ENCODE measurements around the gene DICER1. TPM values are rescaled to one million over a fixed set of nuclear protein-coding genes. Genes with fewer than 3 reads are reported as not detected.

Gene DICER1
- polyA plus RNA-seq, 1 donor (not counting 4 experiments of a cell fraction or from before 2014, with no cell fraction given): 31.6 TPM

DNA sequence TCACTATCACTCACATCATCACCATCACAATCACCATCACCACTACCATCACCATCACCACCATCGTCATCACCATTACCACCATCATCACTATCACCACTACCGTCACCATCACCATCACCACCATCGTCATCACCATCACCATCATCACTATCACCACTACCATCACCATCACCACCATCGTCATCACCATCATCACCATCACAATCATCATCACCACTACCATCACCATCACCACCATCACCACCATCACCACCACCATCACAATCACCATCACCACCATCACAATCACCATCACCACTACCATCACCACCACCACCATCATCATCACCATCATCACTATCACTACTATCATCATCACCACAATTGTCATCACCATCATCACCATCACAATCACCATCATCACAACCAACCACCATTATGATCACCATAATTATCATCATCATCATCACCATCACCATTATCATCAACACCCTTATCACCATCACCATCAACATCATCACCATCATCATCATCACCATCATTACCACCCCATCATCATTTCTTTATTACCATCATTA, 90.8 kb downstream of the DICER1 start:
- TF ChIP-seq, protein P1, sequence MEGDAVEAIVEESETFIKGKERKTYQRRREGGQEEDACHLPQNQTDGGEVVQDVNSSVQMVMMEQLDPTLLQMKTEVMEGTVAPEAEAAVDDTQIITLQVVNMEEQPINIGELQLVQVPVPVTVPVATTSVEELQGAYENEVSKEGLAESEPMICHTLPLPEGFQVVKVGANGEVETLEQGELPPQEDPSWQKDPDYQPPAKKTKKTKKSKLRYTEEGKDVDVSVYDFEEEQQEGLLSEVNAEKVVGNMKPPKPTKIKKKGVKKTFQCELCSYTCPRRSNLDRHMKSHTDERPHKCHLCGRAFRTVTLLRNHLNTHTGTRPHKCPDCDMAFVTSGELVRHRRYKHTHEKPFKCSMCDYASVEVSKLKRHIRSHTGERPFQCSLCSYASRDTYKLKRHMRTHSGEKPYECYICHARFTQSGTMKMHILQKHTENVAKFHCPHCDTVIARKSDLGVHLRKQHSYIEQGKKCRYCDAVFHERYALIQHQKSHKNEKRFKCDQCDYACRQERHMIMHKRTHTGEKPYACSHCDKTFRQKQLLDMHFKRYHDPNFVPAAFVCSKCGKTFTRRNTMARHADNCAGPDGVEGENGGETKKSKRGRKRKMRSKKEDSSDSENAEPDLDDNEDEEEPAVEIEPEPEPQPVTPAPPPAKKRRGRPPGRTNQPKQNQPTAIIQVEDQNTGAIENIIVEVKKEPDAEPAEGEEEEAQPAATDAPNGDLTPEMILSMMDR (optimal IDR thresholded peaks at IDR 0.05 in 1 of 3, IDR thresholded peaks at IDR 0.05 in 1 of 3, conservative IDR thresholded peaks at IDR 0.05 in 1 of 3; ENCODE audit: extremely low read depth in 1 of 3, insufficient read depth in 2 of 3, low read length in 3 of 3): no peak
- no peak for TF ChIP-seq EZH2 (IDR thresholded peaks at IDR 0.05; ENCODE audit: low read length)
- Histone ChIP-seq H3K79me2 (ENCODE audit: control insufficient read depth, insufficient read depth, low read length) (no peaks in the 10 kb centered on the region), H3K4me3 (ENCODE audit: control insufficient read depth in 2 of 3, extremely low read depth in 1 of 3, insufficient read depth in 2 of 3, low read depth in 1 of 3, low read length in 3 of 3) (no peak overlapping the region), H3K4me2 (ENCODE audit: control insufficient read depth, extremely low read depth, insufficient read depth, low read depth, low read length) (no peak overlapping the region), H3K36me3 (ENCODE audit: control insufficient read depth in 2 of 2, extremely low read depth in 1 of 2, insufficient read depth in 2 of 2, low read length in 2 of 2) (no peaks in the 10 kb centered on the region), H3K27ac (ENCODE audit: control insufficient read depth, insufficient read depth, low read length) (no peak overlapping the region), H3K9me1 (ENCODE audit: control insufficient read depth, extremely low read depth, insufficient read depth, low read length) (no peaks in the 10 kb centered on the region), H3K9me3 (ENCODE audit: control insufficient read depth, low read depth, low read length) (no peaks in the 10 kb centered on the region), H3K27me3 (ENCODE audit: control insufficient read depth, extremely low read depth, insufficient read depth, low read length) (no peaks in the 10 kb centered on the region), H4K20me1 (ENCODE audit: control insufficient read depth, extremely low read depth, insufficient read depth, low read length) (no peaks in the 10 kb centered on the region), H3K9ac (ENCODE audit: control insufficient read depth, extremely low read depth, insufficient read depth, low read length) (no peak overlapping the region), H2AFZ (ENCODE audit: control insufficient read depth, low read length) (no peak overlapping the region), H3K4me1 (ENCODE audit: control insufficient read depth, extremely low read depth, insufficient read depth, low read length) (no peaks in the 10 kb centered on the region)
- FAIRE-seq: no peak
- dilution Hi-C loops (cut with MboI; ENCODE audit: extremely low pct_ligation_motif_present, low sequenced_read_pairs): no loop called here
- no peak for DNase-seq (ENCODE audit: low read depth, low spot score)

DNA sequence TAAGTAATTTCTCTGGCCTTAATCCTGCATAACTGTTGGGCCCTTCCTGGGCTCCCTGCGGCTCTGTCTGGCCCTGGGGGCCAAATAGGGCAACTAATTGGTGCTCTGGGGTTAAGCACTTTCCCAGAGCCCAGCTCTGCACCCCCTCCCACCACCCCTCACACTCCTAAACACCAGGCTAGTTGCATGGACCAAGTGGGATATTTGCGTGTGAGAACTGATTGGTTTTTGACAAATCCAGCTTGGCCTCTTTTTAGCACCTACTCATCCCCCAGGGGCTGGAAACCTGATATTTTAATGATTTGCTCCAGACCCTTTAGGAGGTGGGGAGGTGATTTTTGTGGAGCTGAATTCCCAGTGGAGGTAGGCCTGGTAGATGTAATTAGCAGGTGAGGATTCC, 91.9 kb downstream of the DICER1 start:
- Histone ChIP-seq H3K4me3 (ENCODE audit: control insufficient read depth in 2 of 3, extremely low read depth in 1 of 3, insufficient read depth in 2 of 3, low read depth in 1 of 3, low read length in 3 of 3) (no peak overlapping the region), H3K9me3 (ENCODE audit: control insufficient read depth, low read depth, low read length) (no peaks in the 10 kb centered on the region), H3K4me2 (ENCODE audit: control insufficient read depth, extremely low read depth, insufficient read depth, low read depth, low read length) (no peak overlapping the region), H4K20me1 (ENCODE audit: control insufficient read depth, extremely low read depth, insufficient read depth, low read length) (no peaks in the 10 kb centered on the region), H3K4me1 (ENCODE audit: control insufficient read depth, extremely low read depth, insufficient read depth, low read length) (no peaks in the 10 kb centered on the region), H2AFZ (ENCODE audit: control insufficient read depth, low read length) (no peak overlapping the region), H3K9ac (ENCODE audit: control insufficient read depth, extremely low read depth, insufficient read depth, low read length) (no peak overlapping the region), H3K79me2 (ENCODE audit: control insufficient read depth, insufficient read depth, low read length) (no peaks in the 10 kb centered on the region), H3K27me3 (ENCODE audit: control insufficient read depth, extremely low read depth, insufficient read depth, low read length) (no peaks in the 10 kb centered on the region), H3K27ac (ENCODE audit: control insufficient read depth, insufficient read depth, low read length) (no peak overlapping the region), H3K9me1 (ENCODE audit: control insufficient read depth, extremely low read depth, insufficient read depth, low read length) (no peaks in the 10 kb centered on the region), H3K36me3 (ENCODE audit: control insufficient read depth in 2 of 2, extremely low read depth in 1 of 2, insufficient read depth in 2 of 2, low read length in 2 of 2) (no peaks in the 10 kb centered on the region)
- FAIRE-seq (no peak), DNase-seq (ENCODE audit: low read depth, low spot score) (no peak)
- dilution Hi-C loops (cut with MboI; ENCODE audit: extremely low pct_ligation_motif_present, low sequenced_read_pairs): no loop called here
- TF ChIP-seq, protein P1 (optimal IDR thresholded peaks at IDR 0.05 in 1 of 3, IDR thresholded peaks at IDR 0.05 in 1 of 3, conservative IDR thresholded peaks at IDR 0.05 in 1 of 3; ENCODE audit: extremely low read depth in 1 of 3, insufficient read depth in 2 of 3, low read length in 3 of 3): no peak
- no peak for TF ChIP-seq EZH2 (IDR thresholded peaks at IDR 0.05; ENCODE audit: low read length)
